Heart left ventricle (tissue), 16 donors: ENCODE data around the gene ELOVL3. TPM values are rescaled to one million over a fixed set of nuclear protein-coding genes. Genes with fewer than 3 reads are reported as not detected.

Source experiments
- ATAC-seq, 4 donors: fragments of 200-7000 bp; cut with Tn5 transposase; one replicate each; pipeline ENCODE4 v1.9.1; 2020 to 2022; ENCODE audit warnings: moderate library complexity in 4 of 4, mild to moderate bottlenecking in 3 of 4, moderate number of reproducible peaks in 1 of 4
- DNase-seq, 5 donors: peaks; one replicate each; pipeline ENCODE4 v3.0.0-alpha.2; 2020
- H3K27ac ChIP-seq, 12 donors: fragments of 200-600 bp; sonication (generic) in 4 of 12; one replicate each; pipeline versions ENCODE4 v1.5.0 to v1.8.0; 2016 to 2022; ENCODE audit warnings: mild to moderate bottlenecking in 2 of 12
- H3K27me3 ChIP-seq, 9 donors: fragments of 200-600 bp; sonication (generic) in 2 of 9; one replicate each; pipeline versions ENCODE4 v1.5.1 to v1.8.0; 2016 to 2022; ENCODE audit warnings: mild to moderate bottlenecking in 3 of 9
- H3K36me3 ChIP-seq, 9 donors: fragments of 200-600 bp; sonication (generic) in 2 of 9; one replicate each; pipeline versions ENCODE4 v1.5.0 to v1.8.0; 2018 to 2022; ENCODE audit warnings: mild to moderate bottlenecking in 2 of 9
- H3K4me1 ChIP-seq, 12 donors: fragments of 200-600 bp; sonication (generic) in 4 of 12; one replicate each; pipeline versions ENCODE4 v1.5.0 to v1.8.0; 2016 to 2022; ENCODE audit warnings: mild to moderate bottlenecking in 3 of 12
- H3K4me3 ChIP-seq, 12 donors: fragments of 200-600 bp; sonication (generic) in 4 of 12; one replicate each; pipeline versions ENCODE4 v1.5.0 to v1.8.0; 2017 to 2022; ENCODE audit warnings: mild to moderate bottlenecking in 9 of 12, moderate library complexity in 4 of 12
- H3K9me3 ChIP-seq, 12 donors: fragments of 200-600 bp; sonication (generic) in 4 of 12; one replicate each; pipeline versions ENCODE4 v1.5.0 to v1.8.0; 2016 to 2022; ENCODE audit warnings: mild to moderate bottlenecking in 1 of 12
- POLR2A ChIP-seq, 2 donors: fragments of 450-650 bp; IDR thresholded peaks; one replicate each; pipeline ENCODE4 v1.6.1; 2017; ENCODE audit warnings: antibody characterized with exemption in 2 of 2, mild to moderate bottlenecking in 2 of 2, moderate library complexity in 2 of 2
- WGBS, 4 donors: extraction: QIAGEN DNeasy Blood & Tissue Kit in 2 of 4; methylation state at CpG; one replicate each; pipeline versions ENCODE4 v1.1.5 to v1.1.7; 2013 to 2018; 5-methylcytosine and 5-hydroxymethylcytosine counted together
- intact Hi-C, 10 donors: fragments of 100-400 bp; cut with DNase I; formaldehyde crosslinking; loops; one replicate each; pipeline versions ENCODE4 v1.11.1 to v1.14.2; 2022
- polyA plus RNA-seq, 2 donors: library from polyadenylated mRNA; stranded (reverse); fragments of 200-250 nt; gene quantifications; one replicate each; pipeline ENCODE4 v1.2.3, GENCODE V29; 2013
- total RNA-seq, 9 donors: library from RNA; depleted of rRNA in 2 of 9; stranded (reverse); fragments of >200 nt in 2 of 9; fragmentation: NEBNext Ultra II Directional in 3 of 9; extraction: Animal tissue kit (Norgen Biotek cat#: 25700) in 3 of 9; gene quantifications; one replicate each; pipeline versions ENCODE4 v1.1.0 to v1.2.4, GENCODE V29; 2016 to 2023
- TF ChIP-seq, protein P1 (sequence below), 12 donors: fragments of 200-600 bp; sonication (generic) in 4 of 12; IDR thresholded peaks; one replicate each; pipeline versions ENCODE4 v1.5.0 to v1.8.0; 2018 to 2022; ENCODE audit warnings: antibody characterized with exemption in 12 of 12, mild to moderate bottlenecking in 5 of 12
- donor health status: ischemic (EF 13 %, LVEDD 7.1; RV severe dilation, severe dysfunction).
- donor health status: healthy with polysubstance abuse.
- donor health status: DM: no; HTN: yes; CAD: no.
- donor health status: DM: no; HTN: no; CAD: no.
- donor health status: ischemic (EF 25% LVEDD 6.9; RV normal size, moderate dysfunction).
- donor health status: ischemic (EF 25% LVEDD 5.7; RV mildly dilated, moderate dysfunction).
- donor health status: healthy.
- donor health status: DM: yes; HTN: yes; CAD: no.
- donor health status: ischemic (EF 35%, LVEDD 5.7; RV mildly dilated, moderate dysfunction).
- donor health status: nonischemic (EF 11% LVEDD 7.7; RV severe dilation, severe dysfunction).
- donor health status: DM: yes; HTN: yes; CAD: no.
- donor health status: PGD.
- donor health status: ischemic (EF 29% LVEDD 5.4; RV normal size, mild dysfunction).
- donor health status: nonischemic (EF 23%, LVEDD 6.1; RV moderate dilation, normal function).

ELOVL3 gene
- total and polyA plus RNA-seq, 11 donors, result 0.17 to 0.25 (median 0.20) TPM; not detected in 8

DNA sequence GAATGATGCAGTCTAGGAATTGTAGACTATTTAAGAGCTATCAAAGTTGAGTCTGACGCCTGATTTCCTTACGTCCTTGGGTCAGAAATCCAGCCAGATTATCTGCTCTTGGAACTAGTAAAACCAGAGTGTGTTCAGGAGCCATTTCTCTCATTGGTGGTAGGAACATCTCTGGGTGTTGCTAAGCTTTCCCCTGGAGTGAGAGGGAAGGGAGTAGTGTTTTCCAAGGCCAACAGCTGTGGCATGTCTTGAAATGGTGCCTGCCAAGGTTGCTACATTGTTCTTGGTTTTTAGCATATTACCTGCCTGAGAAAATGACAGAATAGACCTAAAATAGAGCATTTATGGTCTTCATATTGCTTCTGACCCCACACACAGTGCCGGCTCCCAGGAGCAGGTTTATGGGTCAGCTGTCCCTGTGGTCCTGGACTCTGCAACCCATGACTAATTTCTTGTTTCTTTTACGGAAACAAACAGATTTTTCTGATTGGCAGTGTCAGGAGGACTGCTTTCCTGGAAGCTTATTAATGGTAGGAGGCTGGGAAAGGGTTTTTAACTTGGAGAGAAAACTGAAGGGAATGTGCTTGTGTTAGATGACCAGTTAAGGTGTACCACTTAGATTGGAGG, 36.8 kb downstream of the ELOVL3 start:
- TF ChIP-seq, protein P1, sequence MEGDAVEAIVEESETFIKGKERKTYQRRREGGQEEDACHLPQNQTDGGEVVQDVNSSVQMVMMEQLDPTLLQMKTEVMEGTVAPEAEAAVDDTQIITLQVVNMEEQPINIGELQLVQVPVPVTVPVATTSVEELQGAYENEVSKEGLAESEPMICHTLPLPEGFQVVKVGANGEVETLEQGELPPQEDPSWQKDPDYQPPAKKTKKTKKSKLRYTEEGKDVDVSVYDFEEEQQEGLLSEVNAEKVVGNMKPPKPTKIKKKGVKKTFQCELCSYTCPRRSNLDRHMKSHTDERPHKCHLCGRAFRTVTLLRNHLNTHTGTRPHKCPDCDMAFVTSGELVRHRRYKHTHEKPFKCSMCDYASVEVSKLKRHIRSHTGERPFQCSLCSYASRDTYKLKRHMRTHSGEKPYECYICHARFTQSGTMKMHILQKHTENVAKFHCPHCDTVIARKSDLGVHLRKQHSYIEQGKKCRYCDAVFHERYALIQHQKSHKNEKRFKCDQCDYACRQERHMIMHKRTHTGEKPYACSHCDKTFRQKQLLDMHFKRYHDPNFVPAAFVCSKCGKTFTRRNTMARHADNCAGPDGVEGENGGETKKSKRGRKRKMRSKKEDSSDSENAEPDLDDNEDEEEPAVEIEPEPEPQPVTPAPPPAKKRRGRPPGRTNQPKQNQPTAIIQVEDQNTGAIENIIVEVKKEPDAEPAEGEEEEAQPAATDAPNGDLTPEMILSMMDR (IDR thresholded peaks at IDR 0.05), result no peak
- TF ChIP-seq POLR2A (IDR thresholded peaks at IDR 0.05), result no peak
- WGBS, 4 donors, result 57 to 76% (median 71%) methylated on average over 4 of the region's 4 CpGs
- Histone ChIP-seq H3K27me3 (no peaks in the 10 kb centered on the region), H3K27ac (no peak overlapping the region), H3K4me1 (peaks cover 2 to 57% (median 30%) of the 10 kb centered on the region in 12 donors), H3K36me3 (peaks cover 0 to 72% (median 43%) of the 10 kb centered on the region in 9 donors), H3K4me3 (no peak overlapping the region), H3K9me3 (no peaks in the 10 kb centered on the region)
- intact Hi-C loops, result no loop called here
- ATAC-seq (peak in 3 of 4 donors; percentile 36 to 53 (median 37)), DNase-seq (no peak)

- no peak for TF ChIP-seq POLR2A (IDR thresholded peaks at IDR 0.05)
- TF ChIP-seq, protein P1 (IDR thresholded peaks at IDR 0.05), result no peak
- H3K36me3 ChIP-seq, result peaks cover 0 to 61% (median 36%) of the 10 kb centered on the region in 9 donors
- no peak overlapping the region for H3K27ac ChIP-seq
- H3K27me3 ChIP-seq, result no peaks in the 10 kb centered on the region
- no peak for ATAC-seq
- H3K4me3 ChIP-seq, result no peak overlapping the region
- 87 to 93% (median 92%) methylated on average over 4 of the region's 4 CpGs for WGBS, 4 donors
- intact Hi-C loops, result no loop called here
- DNase-seq, result no peak
- H3K9me3 ChIP-seq, result no peaks in the 10 kb centered on the region
- peaks cover 7 to 72% (median 44%) of the 10 kb centered on the region in 12 donors for H3K4me1 ChIP-seq
Measured at GRCh38 chr10:102264371-102264770, 38.3 kb downstream of the ELOVL3 start.

- no peak overlapping the region for H3K4me3 ChIP-seq
- no peaks in the 10 kb centered on the region for H3K9me3 ChIP-seq
- peaks cover 0 to 46% (median 13%) of the 10 kb centered on the region in 9 donors for H3K36me3 ChIP-seq
- H3K27ac ChIP-seq, result no peak overlapping the region
- intact Hi-C loops, result no loop called here
- DNase-seq (no peak), ATAC-seq (no peak)
- H3K27me3 ChIP-seq, result no peaks in the 10 kb centered on the region
- TF ChIP-seq, protein P1 (IDR thresholded peaks at IDR 0.05), result no peak
- no peak for TF ChIP-seq POLR2A (IDR thresholded peaks at IDR 0.05)
- WGBS, 4 donors, result 81 to 98% (median 93%) methylated on average over 3 of the region's 3 CpGs
- peaks cover 7 to 71% (median 45%) of the 10 kb centered on the region in 12 donors for H3K4me1 ChIP-seq
Measured at GRCh38 chr10:102266670-102267069, 40.6 kb downstream of the ELOVL3 start.

- no peak overlapping the region for H3K4me3 ChIP-seq
- peaks cover 7 to 73% (median 36%) of the 10 kb centered on the region in 12 donors for H3K4me1 ChIP-seq
- H3K27ac ChIP-seq, result peak overlapping the region in 2 of 12 donors; percentile 8 to 28
- DNase-seq, result no peak
- no peak for ATAC-seq
- H3K9me3 ChIP-seq, result no peaks in the 10 kb centered on the region
- intact Hi-C loops, result no loop called here
- TF ChIP-seq, protein P1 (IDR thresholded peaks at IDR 0.05), result no peak
- TF ChIP-seq POLR2A (IDR thresholded peaks at IDR 0.05), result no peak
- H3K36me3 ChIP-seq, result peaks cover 0 to 35% (median 6%) of the 10 kb centered on the region in 9 donors
- H3K27me3 ChIP-seq, result no peaks in the 10 kb centered on the region
Measured at GRCh38 chr10:102267748-102268147, 41.6 kb downstream of the ELOVL3 start.
